Measurements from ENCODE around the gene FGFRL1. TPM values are rescaled to one million over a fixed set of nuclear protein-coding genes. Genes with fewer than 3 reads are reported as not detected.

The FGFRL1 gene
- total and polyA plus RNA-seq, 2 experiments from 2014 or later, result 10.8 to 58.7 TPM

DNA sequence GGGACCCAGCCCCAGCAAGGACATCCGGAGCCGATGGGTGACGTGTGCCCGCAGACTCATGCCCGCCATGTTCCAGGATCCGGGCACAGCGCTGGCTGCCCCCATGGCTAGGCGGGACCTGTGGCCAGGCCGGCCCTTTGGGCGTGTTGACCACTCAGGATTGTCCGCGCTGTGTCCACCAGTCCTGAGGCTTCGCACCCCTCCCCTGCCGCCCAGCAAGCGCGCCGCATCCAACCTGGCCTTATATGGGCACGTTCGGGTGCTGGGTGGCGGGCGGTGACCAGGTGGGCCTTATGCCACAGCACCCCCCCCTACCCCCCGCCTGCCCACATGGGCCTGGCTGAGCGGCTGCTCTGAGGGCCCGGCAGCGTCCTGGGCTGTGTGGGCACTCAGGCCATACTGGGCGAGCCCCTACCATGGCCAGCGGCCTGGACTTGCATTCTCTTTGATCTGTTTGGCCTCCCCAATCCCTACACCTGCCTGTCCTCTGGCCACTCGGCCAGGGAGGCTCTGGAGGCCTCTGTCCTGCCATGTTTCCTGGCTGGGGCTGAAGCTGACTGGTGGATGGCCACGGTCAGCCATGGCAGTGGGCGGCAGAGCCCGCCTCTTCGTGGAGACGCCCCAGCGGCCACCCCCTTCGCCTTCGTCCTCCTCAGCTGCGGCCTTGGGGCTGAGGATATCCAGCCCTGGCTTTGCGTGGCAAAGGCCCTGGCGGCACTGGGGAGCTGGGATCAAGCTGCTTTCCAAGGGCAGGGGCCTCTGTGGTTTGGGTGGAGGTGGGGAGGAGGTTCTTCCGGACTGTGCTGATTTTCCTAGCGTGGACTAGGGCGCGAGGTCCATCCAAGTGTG is 2.0 kb downstream of the FGFRL1 start:
- Histone ChIP-seq H3F3A (ENCODE audit: insufficient read depth) (no peaks in the 10 kb centered on the region), H3K27me3 (replicated peaks; ENCODE audit: insufficient read depth) (no peaks in the 10 kb centered on the region; the same call in none of the 2 replicates), H4K20me1 (ENCODE audit: insufficient read depth) (no peaks in the 10 kb centered on the region), H3K9ac (no peak overlapping the region), H2AFZ (no peak overlapping the region), H3K9me3 (ENCODE audit: low read depth) (no peaks in the 10 kb centered on the region), H3K4me1 (ENCODE audit: insufficient read depth) (0 out of 2 replicates have a peak, but pooled peaks cover 3% of the 10 kb centered on the region), H3K79me2 (ENCODE audit: insufficient read depth) (no peaks in the 10 kb centered on the region), H3K4me2 (ENCODE audit: unreplicated experiment) (no peak overlapping the region), H3K36me3 (ENCODE audit: low read depth) (no peaks in the 10 kb centered on the region), H3K27ac (no peak overlapping the region), H3K9me2 (ENCODE audit: insufficient read depth) (no peaks in the 10 kb centered on the region), H3K4me3 (no peak overlapping the region)
- WGBS, 2 experiments (ENCODE audit: low coverage in 1 of 2, low lambda C conversion rate in 2 of 2, missing lambda C conversion rate in 2 of 2), result 95 to 96% methylated on average over 34 to 40 of the region's 43 CpGs
- DNase-seq, result no peak
- TF ChIP-seq EZH2phosphoT487 (IDR thresholded peaks at IDR 0.05; ENCODE audit: insufficient read depth, low read depth) (no peak), EZH2 (IDR thresholded peaks at IDR 0.05; ENCODE audit: insufficient read depth, poor library complexity, severe bottlenecking) (no peak)
- in situ Hi-C loops (cut with MboI), result no loop called here

- Histone ChIP-seq H3F3A (ENCODE audit: insufficient read depth) (no peaks in the 10 kb centered on the region), H3K36me3 (ENCODE audit: low read depth) (no peaks in the 10 kb centered on the region), H3K79me2 (ENCODE audit: insufficient read depth) (no peaks in the 10 kb centered on the region), H3K4me2 (ENCODE audit: unreplicated experiment) (no peak overlapping the region), H3K27me3 (replicated peaks; ENCODE audit: insufficient read depth) (no peaks in the 10 kb centered on the region), H3K9me3 (ENCODE audit: low read depth) (no peaks in the 10 kb centered on the region), H4K20me1 (ENCODE audit: insufficient read depth) (no peaks in the 10 kb centered on the region), H3K9me2 (ENCODE audit: insufficient read depth) (no peaks in the 10 kb centered on the region), H3K4me1 (ENCODE audit: insufficient read depth) (0 out of 2 replicates have a peak, but pooled peaks cover 3% of the 10 kb centered on the region), H3K9ac (no peak overlapping the region), H2AFZ (no peak overlapping the region), H3K27ac (no peak overlapping the region), H3K4me3 (no peak overlapping the region)
- no peak for TF ChIP-seq EZH2 (IDR thresholded peaks at IDR 0.05; ENCODE audit: insufficient read depth, poor library complexity, severe bottlenecking)
- DNase-seq, result no peak
- in situ Hi-C loops (cut with MboI), result no loop called here
- WGBS, 2 experiments (ENCODE audit: low coverage in 1 of 2, low lambda C conversion rate in 2 of 2, missing lambda C conversion rate in 2 of 2), result 90 to 94% methylated on average over 33 to 36 of the region's 36 CpGs
Observed at GRCh38 chr4:1014291-1015167, 3.1 kb downstream of the FGFRL1 start.

DNA sequence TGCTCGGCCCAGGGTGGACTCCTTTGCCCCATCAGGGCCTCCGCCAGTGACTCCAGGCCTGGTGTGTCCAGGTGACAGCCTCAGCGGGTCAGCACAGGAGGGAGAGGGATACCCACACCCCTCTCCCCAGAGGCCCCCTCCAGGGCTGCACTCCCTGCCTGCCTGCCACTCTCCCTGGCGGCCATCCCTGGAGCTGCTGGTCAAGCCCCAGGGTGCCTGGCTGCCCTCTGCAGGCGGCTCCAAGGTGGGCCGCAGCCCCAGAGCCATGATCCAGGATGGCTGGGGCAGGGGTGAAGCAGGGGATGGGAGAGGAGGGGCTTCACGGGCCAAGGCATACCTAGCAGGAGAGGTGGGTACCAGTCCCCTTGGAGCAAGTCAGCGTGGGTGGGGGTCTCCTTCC is 3.8 kb downstream of the FGFRL1 start:
- no peak for DNase-seq
- Histone ChIP-seq H3F3A (ENCODE audit: insufficient read depth) (no peaks in the 10 kb centered on the region), H3K9me2 (ENCODE audit: insufficient read depth) (no peaks in the 10 kb centered on the region), H3K4me2 (ENCODE audit: unreplicated experiment) (no peak overlapping the region), H4K20me1 (ENCODE audit: insufficient read depth) (no peaks in the 10 kb centered on the region), H3K27ac (no peak overlapping the region), H2AFZ (no peak overlapping the region), H3K79me2 (ENCODE audit: insufficient read depth) (no peaks in the 10 kb centered on the region), H3K9me3 (ENCODE audit: low read depth) (no peaks in the 10 kb centered on the region), H3K27me3 (replicated peaks; ENCODE audit: insufficient read depth) (no peaks in the 10 kb centered on the region), H3K36me3 (ENCODE audit: low read depth) (no peaks in the 10 kb centered on the region), H3K4me1 (ENCODE audit: insufficient read depth) (0 out of 2 replicates have a peak, but pooled peaks cover 3% of the 10 kb centered on the region), H3K9ac (no peak overlapping the region), H3K4me3 (no peak overlapping the region)
- TF ChIP-seq EZH2 (IDR thresholded peaks at IDR 0.05; ENCODE audit: insufficient read depth, poor library complexity, severe bottlenecking) (no peak), EZH2phosphoT487 (IDR thresholded peaks at IDR 0.05; ENCODE audit: insufficient read depth, low read depth) (no peak)
- WGBS, 2 experiments (ENCODE audit: low coverage in 1 of 2, low lambda C conversion rate in 2 of 2, missing lambda C conversion rate in 2 of 2), result 98 to 99% methylated on average over 8 of the region's 8 CpGs
- in situ Hi-C loops (cut with MboI), result no loop called here

- H3K4me1 ChIP-seq (ENCODE audit: insufficient read depth), result 0 out of 2 replicates have a peak, but pooled peaks cover 3% of the 10 kb centered on the region
- no peak overlapping the region for H3K27ac ChIP-seq
- no peaks in the 10 kb centered on the region for H3K27me3 ChIP-seq (replicated peaks; ENCODE audit: insufficient read depth)
- H3K9ac ChIP-seq, result no peak overlapping the region
- 90 to 92% methylated on average over 10 of the region's 10 CpGs for WGBS, 2 experiments (ENCODE audit: low coverage in 1 of 2, low lambda C conversion rate in 2 of 2, missing lambda C conversion rate in 2 of 2)
- H3K36me3 ChIP-seq (ENCODE audit: low read depth), result no peaks in the 10 kb centered on the region
- in situ Hi-C loops (cut with MboI), result no loop called here
- H4K20me1 ChIP-seq (ENCODE audit: insufficient read depth), result no peaks in the 10 kb centered on the region
- no peaks in the 10 kb centered on the region for H3K9me3 ChIP-seq (ENCODE audit: low read depth)
- DNase-seq, result no peak
- no peaks in the 10 kb centered on the region for H3K79me2 ChIP-seq (ENCODE audit: insufficient read depth)
- H3F3A ChIP-seq (ENCODE audit: insufficient read depth), result no peaks in the 10 kb centered on the region
- H3K4me2 ChIP-seq (ENCODE audit: unreplicated experiment), result no peak overlapping the region
- H3K9me2 ChIP-seq (ENCODE audit: insufficient read depth), result no peaks in the 10 kb centered on the region
- H3K4me3 ChIP-seq, result no peak overlapping the region
- H2AFZ ChIP-seq, result no peak overlapping the region
- TF ChIP-seq EZH2phosphoT487 (IDR thresholded peaks at IDR 0.05; ENCODE audit: insufficient read depth, low read depth) (no peak), EZH2 (IDR thresholded peaks at IDR 0.05; ENCODE audit: insufficient read depth, poor library complexity, severe bottlenecking) (no peak)
Observed at GRCh38 chr4:1015746-1016145, 4.3 kb downstream of the FGFRL1 start.

All from GM23248 (cell line).